ENCODE data around the gene FUT6.

FUT6 gene

GRCh38 chr19:5804516-5805461 is 34.7 kb downstream of the FUT6 start, which contains the start of gene NRTN:
TSS of gene NRTN (plus strand) at chr19:5805067. CDS start at chr19:5824166, 19,099 bp downstream.
- DNase-seq (ENCODE audit: low spot score), result no peak

GRCh38 chr19:5803752-5804515 is 35.6 kb downstream of the FUT6 start:
- peak; percentile 77 for DNase-seq (ENCODE audit: low spot score)

- no peak for DNase-seq (ENCODE audit: low spot score)
Measured at GRCh38 chr19:5803441-5803751, 36.1 kb downstream of the FUT6 start.

GRCh38 chr19:5801796-5802619 is 37.5 kb downstream of the FUT6 start:
- DNase-seq (ENCODE audit: low spot score), result no peak

GRCh38 chr19:5800361-5801270 is 38.9 kb downstream of the FUT6 start:
- no peak for DNase-seq (ENCODE audit: low spot score)

- no peak for DNase-seq (ENCODE audit: low spot score)
Measured at GRCh38 chr19:5799247-5800241, 40.0 kb downstream of the FUT6 start.

- DNase-seq (ENCODE audit: low spot score), result no peak
Measured at GRCh38 chr19:5798244-5798643, 41.3 kb downstream of the FUT6 start.

GRCh38 chr19:5795382-5795919 is 44.1 kb downstream of the FUT6 start:
- no peak for DNase-seq (ENCODE audit: low spot score)

GRCh38 chr19:5793188-5793587 is 46.3 kb downstream of the FUT6 start:
- DNase-seq (ENCODE audit: low spot score), result no peak

GRCh38 chr19:5792224-5792623 is 47.3 kb downstream of the FUT6 start:
- DNase-seq (ENCODE audit: low spot score), result no peak

GRCh38 chr19:5790559-5791520 is 48.7 kb downstream of the FUT6 start, which contains the start of gene DUS3L:
TSS of gene DUS3L (minus strand) at chr19:5791163. CDS start at chr19:5791141, 22 bp downstream.
- peak; percentile 96 for DNase-seq (ENCODE audit: low spot score)

- no peak for DNase-seq (ENCODE audit: low spot score)
Measured at GRCh38 chr19:5789886-5790558, 49.5 kb downstream of the FUT6 start.

GRCh38 chr19:5789351-5789761 is 50.1 kb downstream of the FUT6 start:
- DNase-seq (ENCODE audit: low spot score), result no peak

GRCh38 chr19:5788422-5788821 is 51.1 kb downstream of the FUT6 start:
- no peak for DNase-seq (ENCODE audit: low spot score)

- no peak for DNase-seq (ENCODE audit: low spot score)
Measured at GRCh38 chr19:5787409-5788182, 51.9 kb downstream of the FUT6 start.

- DNase-seq (ENCODE audit: low spot score), result no peak
Measured at GRCh38 chr19:5786593-5787408, 52.7 kb downstream of the FUT6 start.
